Measurements from ENCODE around the gene SMARCAD1.

- TF ChIP-seq, protein P1, sequence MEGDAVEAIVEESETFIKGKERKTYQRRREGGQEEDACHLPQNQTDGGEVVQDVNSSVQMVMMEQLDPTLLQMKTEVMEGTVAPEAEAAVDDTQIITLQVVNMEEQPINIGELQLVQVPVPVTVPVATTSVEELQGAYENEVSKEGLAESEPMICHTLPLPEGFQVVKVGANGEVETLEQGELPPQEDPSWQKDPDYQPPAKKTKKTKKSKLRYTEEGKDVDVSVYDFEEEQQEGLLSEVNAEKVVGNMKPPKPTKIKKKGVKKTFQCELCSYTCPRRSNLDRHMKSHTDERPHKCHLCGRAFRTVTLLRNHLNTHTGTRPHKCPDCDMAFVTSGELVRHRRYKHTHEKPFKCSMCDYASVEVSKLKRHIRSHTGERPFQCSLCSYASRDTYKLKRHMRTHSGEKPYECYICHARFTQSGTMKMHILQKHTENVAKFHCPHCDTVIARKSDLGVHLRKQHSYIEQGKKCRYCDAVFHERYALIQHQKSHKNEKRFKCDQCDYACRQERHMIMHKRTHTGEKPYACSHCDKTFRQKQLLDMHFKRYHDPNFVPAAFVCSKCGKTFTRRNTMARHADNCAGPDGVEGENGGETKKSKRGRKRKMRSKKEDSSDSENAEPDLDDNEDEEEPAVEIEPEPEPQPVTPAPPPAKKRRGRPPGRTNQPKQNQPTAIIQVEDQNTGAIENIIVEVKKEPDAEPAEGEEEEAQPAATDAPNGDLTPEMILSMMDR (conservative IDR thresholded peaks at IDR 0.05; ENCODE audit: low read depth, low read length), result no peak
- no peak for TF ChIP-seq EZH2 (IDR thresholded peaks at IDR 0.05; ENCODE audit: low read length, unreplicated experiment)
These were observed 63.6 kb downstream of the SMARCAD1 start for GRCh38 chr4:94271248-94271647.
